HepG2 (cell line): ENCODE results near the gene FAM20C. TPM values are rescaled to one million over a fixed set of nuclear protein-coding genes. Genes with fewer than 3 reads are reported as not detected.

Experiments used
- ATAC-seq: fragments of 200-7000 bp; cut with Tn5 transposase; 3 replicates; pipeline ENCODE4 v1.9.1; 2020; ENCODE audit warnings: mild to moderate bottlenecking, moderate library complexity
- BruUV-seq: library from RNA; stranded (reverse); fragments of 400-500 nt; replicated peaks from 2 replicates; lab custom pipeline; 2021; lab: Mats Ljungman, UMichigan
- CTCF ChIA-PET: fragments of 300-600 bp; formaldehyde crosslinking; extraction: SDS; loops from one replicate; lab custom pipeline; 2021; ENCODE audit warnings: low total read pairs, inconsistent platforms, low intra/inter-chr PET ratio; lab: Yijun Ruan, JAX
- POLR2A ChIA-PET: fragments of 350-600 bp; sonication (Branson Sonifier 250); formaldehyde crosslinking; loops from one replicate; lab custom pipeline; 2020; ENCODE audit warnings: antibody characterized with exemption, inconsistent platforms; lab: Yijun Ruan, JAX
- DNase-seq: peaks from one replicate; pipeline ENCODE4 v3.0.0-alpha.2; 2015; ENCODE audit warnings: low spot score
- FAIRE-seq: peaks from 3 replicates; lab custom pipeline; 2011; peaks lifted over from hg19 to GRCh38; lab: Jason Lieb, UNC
- H2AFZ ChIP-seq: one replicate; pipeline ENCODE4 v1.6.1; 2011; ENCODE audit warnings: low read length, inconsistent platforms
- H3K27ac ChIP-seq: fragments of 300-600 bp; 3 replicates; pipeline ENCODE4 v1.8.0; 2011; ENCODE audit warnings: mixed run types, mild to moderate bottlenecking, mixed read lengths, low read length, inconsistent platforms; ENCODE audit not compliant: insufficient read depth; ENCODE audit errors: extremely low read length
- H3K27me3 ChIP-seq, 2 experiments: fragments of 200-600 bp in 1 of 2; 2 replicates in 1 of 2; 3 replicates in 1 of 2; pipeline versions ENCODE4 v1.6.0 to v1.8.0; 2011; ENCODE audit warnings: low read length in 2 of 2, mild to moderate bottlenecking in 2 of 2, moderate library complexity in 2 of 2, inconsistent platforms in 1 of 2; ENCODE audit not compliant: insufficient read depth in 2 of 2, control insufficient read depth in 1 of 2
- H3K36me3 ChIP-seq, 2 experiments: fragments of 200-600 bp in 1 of 2; replicated peaks in 1 of 2; 2 replicates in 1 of 2; 3 replicates in 1 of 2; pipeline versions ENCODE4 v1.5.1 to v1.8.0; 2011; ENCODE audit warnings: low read length in 2 of 2, inconsistent platforms in 1 of 2; ENCODE audit not compliant: insufficient read depth in 2 of 2, control insufficient read depth in 1 of 2
- H3K4me1 ChIP-seq: 2 replicates; pipeline ENCODE4 v1.5.1; 2012; ENCODE audit warnings: low read length, inconsistent platforms; ENCODE audit not compliant: insufficient read depth
- H3K4me2 ChIP-seq: 2 replicates; pipeline ENCODE4 v1.6.0; 2011; ENCODE audit warnings: low read depth, low read length, inconsistent platforms
- H3K4me3 ChIP-seq, 3 experiments: fragments of 200-600 bp in 1 of 3; sonication (generic), shearing (Covaris generic) in 1 of 3; replicated peaks in 1 of 3; 2 replicates each; pipeline ENCODE4 v1.5.1; 2011 to 2016; ENCODE audit warnings: low read length in 3 of 3, inconsistent platforms in 2 of 3, low read depth in 2 of 3, mild to moderate bottlenecking in 2 of 3, control low read depth in 1 of 3, mixed read lengths in 1 of 3; ENCODE audit not compliant: insufficient read depth in 1 of 3
- H3K79me2 ChIP-seq: one replicate; pipeline ENCODE4 v1.6.1; 2011; ENCODE audit warnings: low read length, inconsistent platforms; ENCODE audit not compliant: insufficient read depth
- H3K9ac ChIP-seq: 2 replicates; pipeline ENCODE4 v1.6.0; 2011; ENCODE audit warnings: mild to moderate bottlenecking, low read depth, low read length, inconsistent platforms; ENCODE audit not compliant: insufficient read depth
- H3K9me3 ChIP-seq: 2 replicates; pipeline ENCODE4 v1.5.1; 2012; ENCODE audit warnings: mild to moderate bottlenecking, low read length
- H4K20me1 ChIP-seq: 2 replicates; pipeline ENCODE4 v1.6.0; 2011; ENCODE audit warnings: inconsistent platforms, mild to moderate bottlenecking, low read length, moderate library complexity; ENCODE audit not compliant: insufficient read depth
- AGO2 ChIP-seq: fragments of 200-400 bp; formaldehyde crosslinking; optimal IDR thresholded peaks from 2 replicates; pipeline ENCODE3; 2017; ENCODE audit warnings: mild to moderate bottlenecking, low read depth, low read length, moderate library complexity
- CENPBD1 ChIP-seq: sonication (generic); formaldehyde crosslinking; IDR thresholded peaks from 2 replicates; pipeline ENCODE4 v1.8.0; 2022; ENCODE audit warnings: missing genetic modification reagents, low read depth, mild to moderate bottlenecking, borderline replicate concordance
- DRAP1 ChIP-seq: IDR thresholded peaks from 2 replicates; pipeline ENCODE4 v1.6.1; 2016; ENCODE audit warnings: missing genetic modification reagents, missing compliant biosample characterization
- ETV5 ChIP-seq: IDR thresholded peaks from 2 replicates; pipeline ENCODE4 v1.6.1; 2018; ENCODE audit warnings: missing biosample characterization, missing genetic modification reagents, inconsistent platforms, borderline replicate concordance
- MXI1 ChIP-seq: IDR thresholded peaks from 3 replicates; pipeline ENCODE4 v1.6.1; 2012; ENCODE audit warnings: low read depth, low read length, inconsistent platforms, borderline replicate concordance
- RBFOX2 ChIP-seq: fragments of 200-400 bp; formaldehyde crosslinking; IDR thresholded peaks from 2 replicates; pipeline ENCODE4 v1.6.1; 2017; ENCODE audit warnings: low read depth, mild to moderate bottlenecking, low read length
- RORA ChIP-seq: sonication (generic); formaldehyde crosslinking; IDR thresholded peaks from 2 replicates; pipeline ENCODE4 v1.5.0; 2020; ENCODE audit warnings: mild to moderate bottlenecking, missing genetic modification reagents, moderate library complexity
- ZBTB20 ChIP-seq: sonication (generic); formaldehyde crosslinking; IDR thresholded peaks from 2 replicates; pipeline ENCODE4 v1.8.1; 2023; ENCODE audit warnings: missing genetic modification reagents, low read depth, mild to moderate bottlenecking, borderline replicate concordance
- ZBTB49 ChIP-seq: sonication (generic); formaldehyde crosslinking; IDR thresholded peaks from 2 replicates; pipeline ENCODE4 v1.4.0; 2020; ENCODE audit warnings: missing genetic modification reagents, borderline replicate concordance
- ZMAT3 ChIP-seq: sonication (generic); formaldehyde crosslinking; conservative IDR thresholded peaks from 2 replicates; pipeline ENCODE4 v1.7.0; 2021; ENCODE audit warnings: missing genetic modification reagents
- ZNF12 ChIP-seq: sonication (generic); formaldehyde crosslinking; IDR thresholded peaks from 2 replicates; pipeline ENCODE4 v1.5.0; 2020; ENCODE audit warnings: missing genetic modification reagents
- ZNF24 ChIP-seq: fragments of 450-650 bp; IDR thresholded peaks from 2 replicates; pipeline ENCODE4 v1.6.1; 2017; ENCODE audit warnings: antibody characterized with exemption, mild to moderate bottlenecking
- ZNF256 ChIP-seq: sonication (generic); formaldehyde crosslinking; conservative IDR thresholded peaks from 2 replicates; pipeline ENCODE4 v1.4.0; 2020; ENCODE audit warnings: missing genetic modification reagents
- ZNF546 ChIP-seq: sonication (generic); formaldehyde crosslinking; conservative IDR thresholded peaks from 2 replicates; pipeline ENCODE4 v1.8.1; 2023; ENCODE audit warnings: mild to moderate bottlenecking, missing genetic modification reagents
- ZNF557 ChIP-seq: sonication (generic); formaldehyde crosslinking; IDR thresholded peaks from 2 replicates; pipeline ENCODE4 v1.4.0; 2020; ENCODE audit warnings: missing genetic modification reagents
- ZNF614 ChIP-seq: IDR thresholded peaks from 2 replicates; pipeline ENCODE4 v1.6.1; 2018; ENCODE audit warnings: missing biosample characterization, missing genetic modification reagents, inconsistent platforms, borderline replicate concordance
- ZNF639 ChIP-seq: conservative IDR thresholded peaks from 2 replicates; pipeline ENCODE4 v1.6.1; 2018; ENCODE audit warnings: missing genetic modification reagents
- ZNF740 ChIP-seq: sonication (generic); formaldehyde crosslinking; IDR thresholded peaks from 2 replicates; pipeline ENCODE4 v1.4.0; 2020; ENCODE audit warnings: missing genetic modification reagents
- WGBS: methylation state at CpG from one replicate; pipeline ENCODE4 v1.1.6; 2017; ENCODE audit warnings: low lambda C conversion rate; 5-methylcytosine and 5-hydroxymethylcytosine counted together
- in situ Hi-C: cut with HindIII; loops from 2 replicates; pipeline ENCODE4 v1.10.0; 2017; ENCODE audit warnings: low pct_unique_long_range_greater_than_20kb; ENCODE audit not compliant: extremely low pct_ligation_motif_present
- intact Hi-C: fragments of 100-400 bp; cut with micrococcal nuclease; formaldehyde crosslinking; loops from one replicate; pipeline ENCODE4 v1.10.0; 2022; ENCODE audit not compliant: unreplicated experiment
- polyA plus RNA-seq, 8 experiments: library from polyadenylated mRNA; depleted of rRNA in 3 of 8; stranded (reverse) in 7 of 8; unstranded in 1 of 8; fragments of >200 nt; fragmentation: Illumina TruSeq in 4 of 8; extraction: Trizol in 4 of 8; gene quantifications; 2 replicates each; pipeline versions ENCODE4 v1.2.1 to v1.2.3, GENCODE V29; 2011 to 2016; ENCODE audit warnings: low read depth in 4 of 8, missing spikeins in 1 of 8, mixed read lengths in 1 of 8; ENCODE audit not compliant: insufficient read depth in 1 of 8
- total RNA-seq, 5 experiments: library from RNA; depleted of rRNA; stranded (reverse); fragments of >200 nt; fragmentation: Illumina TruSeq; extraction: Trizol; gene quantifications; 2 replicates each; pipeline ENCODE4 v1.2.3, GENCODE V29; 2016; ENCODE audit warnings: low read depth in 1 of 5

The FAM20C gene
- total and polyA plus RNA-seq, 2 of the 13 experiments (the other 11 are each of a cell fraction or from before 2014, with no cell fraction given), result 11.9 to 19.9 TPM

- CTCF ChIA-PET, result no interaction called here
- POLR2A ChIA-PET, result no interaction called here
- 83% methylated on average over 13 of the region's 19 CpGs for WGBS
Observed at GRCh38 chr7:211715-212058, 19.3 kb downstream of the FAM20C start.

More at GRCh38 chr7:211715-212058, 19.3 kb downstream of the FAM20C start:
- FAIRE-seq (no peak), ATAC-seq (no peak), DNase-seq (no peak)
- intact Hi-C loops (no loop called here), in situ Hi-C loops (no loop called here)
- Histone ChIP-seq H3K9ac (no peak overlapping the region), H4K20me1 (peaks cover 6% of the 10 kb centered on the region; the same call in 1 of the 2 replicates), H2AFZ (no peak overlapping the region), H3K9me3 (no peaks in the 10 kb centered on the region), H3K36me3 (peaks cover 9 to 45% of the 10 kb centered on the region in 2 experiments), H3K4me2 (no peak overlapping the region), H3K27ac (no peak overlapping the region), H3K4me1 (peaks cover 9% of the 10 kb centered on the region), H3K79me2 (peaks cover 14% of the 10 kb centered on the region), H3K27me3 (no peaks in the 10 kb centered on the region), H3K4me3 (no peak overlapping the region)
- no peak for TF ChIP-seq ZNF12
- no peak for TF ChIP-seq ZNF557 (CRISPR knock-in tag)
- TF ChIP-seq ZNF614 (CRISPR knock-in tag), result no peak
- TF ChIP-seq ZNF24, result no peak
- TF ChIP-seq AGO2, result peak; percentile 78
- TF ChIP-seq RORA (CRISPR knock-in tag), result no peak
- TF ChIP-seq ZNF639 (CRISPR knock-in tag), result no peak
- TF ChIP-seq ZBTB49, result no peak
- TF ChIP-seq ETV5 (CRISPR knock-in tag), result no peak
- no peak for TF ChIP-seq ZNF740
- TF ChIP-seq DRAP1 (CRISPR knock-in tag), result no peak
- TF ChIP-seq ZNF256, result no peak
- no peak for TF ChIP-seq ZBTB20 (CRISPR knock-in tag)
- 0 out of 2 replicates have a peak, but pooled peaks have one; percentile 37 for TF ChIP-seq RBFOX2
- no peak for TF ChIP-seq MXI1
- no peak for TF ChIP-seq ZMAT3 (CRISPR knock-in tag)
- no peak for TF ChIP-seq ZNF546 (CRISPR knock-in tag)
- TF ChIP-seq CENPBD1 (CRISPR knock-in tag), result no peak
- no TSS peak for BruUV-seq
